DMS53 treated with DMSO at 0.1 percent for 48 hours (cell line): Measurements from ENCODE around the gene NTNG1.
"Not testable (repeated sequence)": the region's sequence is repeated elsewhere in the genome, so short reads cannot be mapped to it uniquely, and the experiment has no call there.

Experiments
- DNase-seq: peaks from one replicate; lab custom pipeline; 2025; ENCODE audit not compliant: unreplicated experiment; lab: John Stamatoyannopoulos, UW

The NTNG1 gene

GRCh38 chr1:107140703-107141490 is at the start of gene NTNG1:
Gene NTNG1 (plus strand): TSS chr1:107141039.
- no peak for DNase-seq

GRCh38 chr1:107091418-107091817 is 49.4 kb upstream of the NTNG1 start:
- DNase-seq, result no peak

GRCh38 chr1:107093395-107093794 is 47.4 kb upstream of the NTNG1 start:
- not testable (repeated sequence) for DNase-seq

GRCh38 chr1:107095647-107096046 is 45.2 kb upstream of the NTNG1 start:
- no peak for DNase-seq

- DNase-seq, result no peak
Measured at GRCh38 chr1:107096690-107097089, 44.1 kb upstream of the NTNG1 start.

- no peak for DNase-seq
Measured at GRCh38 chr1:107098961-107099360, 41.9 kb upstream of the NTNG1 start.

GRCh38 chr1:107100331-107100984 is 40.4 kb upstream of the NTNG1 start:
- DNase-seq, result no peak

GRCh38 chr1:107105914-107106313 is 34.9 kb upstream of the NTNG1 start:
- DNase-seq, result no peak

- DNase-seq, result no peak
Measured at GRCh38 chr1:107110326-107110725, 30.5 kb upstream of the NTNG1 start.

GRCh38 chr1:107116306-107116790 is 24.5 kb upstream of the NTNG1 start:
- DNase-seq, result no peak

GRCh38 chr1:107122225-107122624 is 18.6 kb upstream of the NTNG1 start:
- DNase-seq, result no peak

- no peak for DNase-seq
Measured at GRCh38 chr1:107123741-107124140, 17.1 kb upstream of the NTNG1 start.

- no peak for DNase-seq
Measured at GRCh38 chr1:107124694-107125093, 16.1 kb upstream of the NTNG1 start.

GRCh38 chr1:107132195-107132594 is 8.6 kb upstream of the NTNG1 start:
- DNase-seq, result no peak

- DNase-seq, result no peak
Measured at GRCh38 chr1:107132780-107133179, 8.1 kb upstream of the NTNG1 start.

- DNase-seq, result no peak
Measured at GRCh38 chr1:107135463-107135862, 5.4 kb upstream of the NTNG1 start.

- no peak for DNase-seq
Measured at GRCh38 chr1:107138166-107138565, 2.7 kb upstream of the NTNG1 start.

GRCh38 chr1:107138767-107139445 is 1.9 kb upstream of the NTNG1 start:
- no peak for DNase-seq

GRCh38 chr1:107139833-107140702 is 771 bp upstream of the NTNG1 start:
- DNase-seq, result no peak

GRCh38 chr1:107141491-107142126 is 770 bp downstream of the NTNG1 start:
- DNase-seq, result no peak
